ENCODE data around the gene HES5. TPM values are rescaled to one million over a fixed set of nuclear protein-coding genes. Genes with fewer than 3 reads are reported as not detected.
A peak's percentile ranks its signal among the peaks of the same experiment; 100 is the strongest.

Gene HES5
- total RNA-seq, 4 donors from 2014 or later = not detected

GRCh38 chr1:2525920-2526823 is 3.9 kb downstream of the HES5 start, which contains the start of gene PANK4:
Gene PANK4, minus strand, starts transcription at chr1:2526596. Its CDS starts 9 bp downstream, at chr1:2526587.
- Histone ChIP-seq H3K4me3 (replicated peaks in 1 of 3) (peak within 1 kb of the TSS; percentile 72 to 98 (median 85)), H3K27ac (peak within 1 kb of the TSS in 2 of 3 donors; percentile 62 to 79), H3K36me3 (peaks cover 3 to 5% of the 10 kb centered on the region in 2 donors), H3K4me1 (peaks cover 28 to 54% of the 10 kb centered on the region in 2 donors), H3K27me3 (no peaks in the 10 kb centered on the region), H3K9me3 (no peaks in the 10 kb centered on the region)
- 0 to 4% methylated on average over 5 to 8 of the region's 107 CpGs for WGBS, 2 donors
- intact Hi-C loops (cut with DNase I) = loop anchor here (10.0 kb wide), 2 partner anchors 119 to 331 kb away; partner anchors contain the start of gene FAAP20
- peak; percentile 95 to 96 for DNase-seq
- TF ChIP-seq CTCF (IDR thresholded peaks at IDR 0.05) (peak in 3 of 6 experiments; percentile 12 to 46 (median 36)), POLR2A (IDR thresholded peaks at IDR 0.05) (peak in 1 of 2 donors; percentile 73)

- no peak for DNase-seq
- no peaks in the 10 kb centered on the region for H3K27me3 ChIP-seq
- H3K27ac ChIP-seq = peak overlapping the region in 1 of 3 donors; percentile 39
- H3K9me3 ChIP-seq = no peaks in the 10 kb centered on the region
- peaks cover 22 to 47% of the 10 kb centered on the region in 2 donors for H3K4me1 ChIP-seq
- 1 to 7% methylated on average over 17 to 18 of the region's 20 CpGs for WGBS, 2 donors
- TF ChIP-seq CTCF (IDR thresholded peaks at IDR 0.05) = no peak
- no peak for TF ChIP-seq POLR2A (IDR thresholded peaks at IDR 0.05)
- intact Hi-C loops (cut with DNase I) = loop anchor here (10.0 kb wide), 2 partner anchors 119 to 331 kb away; partner anchors contain the start of gene FAAP20
- peaks cover 9 to 11% of the 10 kb centered on the region in 2 donors for H3K36me3 ChIP-seq
- peak overlapping the region; percentile 72 to 98 (median 85) for H3K4me3 ChIP-seq (replicated peaks in 1 of 3)
Measured at GRCh38 chr1:2525572-2525919, 4.5 kb downstream of the HES5 start.

- TF ChIP-seq POLR2A (IDR thresholded peaks at IDR 0.05) = no peak
- no peak for TF ChIP-seq CTCF (IDR thresholded peaks at IDR 0.05)
- peaks cover 19 to 34% of the 10 kb centered on the region in 2 donors for H3K4me1 ChIP-seq
- no peak for DNase-seq
Measured at GRCh38 chr1:2523891-2524609, 6.0 kb downstream of the HES5 start.

GRCh38 chr1:2523191-2523890 is 6.7 kb downstream of the HES5 start:
- DNase-seq = no peak
- WGBS, 2 donors = 75 to 77% methylated on average over 28 to 31 of the region's 32 CpGs
- TF ChIP-seq CTCF (IDR thresholded peaks at IDR 0.05) (no peak), POLR2A (IDR thresholded peaks at IDR 0.05) (no peak)
- Histone ChIP-seq H3K4me3 (replicated peaks in 1 of 3) (no peak overlapping the region), H3K4me1 (peaks cover 19 to 29% of the 10 kb centered on the region in 2 donors), H3K27ac (no peak overlapping the region), H3K27me3 (no peaks in the 10 kb centered on the region), H3K36me3 (peaks cover 31 to 33% of the 10 kb centered on the region in 2 donors), H3K9me3 (no peaks in the 10 kb centered on the region)
- intact Hi-C loops (cut with DNase I) = loop anchor here (10.0 kb wide), 2 partner anchors 121 to 329 kb away; partner anchors contain the start of gene FAAP20

More at GRCh38 chr1:2523891-2524609, 6.0 kb downstream of the HES5 start:
- 71 to 73% methylated on average over 10 of the region's 10 CpGs for WGBS, 2 donors
- Histone ChIP-seq H3K4me3 (replicated peaks in 1 of 3) (no peak overlapping the region), H3K36me3 (peaks cover 24 to 26% of the 10 kb centered on the region in 2 donors), H3K27ac (no peak overlapping the region), H3K27me3 (no peaks in the 10 kb centered on the region), H3K9me3 (no peaks in the 10 kb centered on the region)
- intact Hi-C loops (cut with DNase I) = loop anchor here (10.0 kb wide), 2 partner anchors 121 to 329 kb away; partner anchors contain the start of gene FAAP20
